Rectal smooth muscle tissue (tissue), 1 donor: ENCODE results near the gene MARK3.

Experiments
- H3K27ac ChIP-seq: one replicate; pipeline ENCODE4 v1.7.0; 2013; ENCODE audit warnings: low read depth, low read length, inconsistent platforms
- H3K27me3 ChIP-seq: one replicate; pipeline ENCODE4 v1.7.0; 2013; ENCODE audit warnings: low read length; ENCODE audit not compliant: control insufficient read depth, insufficient read depth
- H3K36me3 ChIP-seq: one replicate; pipeline ENCODE4 v1.7.0; 2013; ENCODE audit warnings: low read length; ENCODE audit not compliant: control insufficient read depth, insufficient read depth
- H3K4me1 ChIP-seq: one replicate; pipeline ENCODE4 v1.7.0; 2013; ENCODE audit warnings: low read length; ENCODE audit not compliant: control insufficient read depth, insufficient read depth
- H3K4me3 ChIP-seq: one replicate; pipeline ENCODE4 v1.7.0; 2013; ENCODE audit warnings: low read length
- H3K9ac ChIP-seq: one replicate; pipeline ENCODE4 v1.7.0; 2013; ENCODE audit warnings: low read length

Gene MARK3

DNA sequence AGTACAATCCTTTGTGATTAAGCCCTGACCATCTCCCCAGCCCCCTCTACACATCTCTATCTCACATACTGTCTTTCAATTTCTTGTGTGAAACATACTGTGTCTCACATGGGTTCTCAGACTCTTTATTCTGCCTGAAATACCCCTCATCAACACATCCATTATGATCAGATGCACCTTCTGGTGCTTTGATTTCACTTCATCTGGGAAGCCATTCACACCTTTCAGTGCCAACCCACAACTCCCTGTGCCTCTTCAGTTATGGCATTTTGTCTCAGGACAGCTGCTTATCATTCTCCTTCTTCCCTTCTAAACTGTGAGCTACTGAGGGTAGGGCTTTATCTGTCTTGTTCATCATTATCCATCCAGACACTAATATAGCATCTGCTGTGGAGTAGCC, 78.6 kb downstream of the MARK3 start:
- Histone ChIP-seq H3K9ac (no peak overlapping the region), H3K27ac (no peak overlapping the region), H3K27me3 (no peaks in the 10 kb centered on the region), H3K4me3 (no peak overlapping the region), H3K4me1 (no peaks in the 10 kb centered on the region), H3K36me3 (peaks cover 26% of the 10 kb centered on the region)

DNA sequence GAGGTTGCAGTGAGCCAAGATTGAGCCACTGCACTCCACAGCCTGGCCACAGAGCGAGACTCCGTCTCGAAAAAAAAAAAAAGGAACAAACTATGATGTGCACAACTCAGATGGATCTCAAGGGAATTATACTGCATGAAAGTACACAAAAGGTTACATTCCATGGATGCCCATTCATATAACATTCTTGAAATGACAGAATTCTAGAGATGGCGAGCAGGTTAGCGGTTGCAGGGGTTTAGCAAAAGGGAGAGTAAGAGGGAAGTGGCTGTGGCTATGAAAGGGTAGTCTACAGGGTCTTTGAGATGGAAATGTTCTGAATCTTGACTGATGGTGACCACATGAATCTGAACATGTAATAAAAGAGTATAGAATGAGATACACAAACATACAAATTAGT, 87.7 kb downstream of the MARK3 start:
- H3K4me1 ChIP-seq, result no peaks in the 10 kb centered on the region
- H3K36me3 ChIP-seq, result peaks cover 35% of the 10 kb centered on the region
- no peaks in the 10 kb centered on the region for H3K27me3 ChIP-seq
- H3K9ac ChIP-seq, result no peak overlapping the region
- H3K4me3 ChIP-seq, result no peak overlapping the region
- no peak overlapping the region for H3K27ac ChIP-seq

DNA sequence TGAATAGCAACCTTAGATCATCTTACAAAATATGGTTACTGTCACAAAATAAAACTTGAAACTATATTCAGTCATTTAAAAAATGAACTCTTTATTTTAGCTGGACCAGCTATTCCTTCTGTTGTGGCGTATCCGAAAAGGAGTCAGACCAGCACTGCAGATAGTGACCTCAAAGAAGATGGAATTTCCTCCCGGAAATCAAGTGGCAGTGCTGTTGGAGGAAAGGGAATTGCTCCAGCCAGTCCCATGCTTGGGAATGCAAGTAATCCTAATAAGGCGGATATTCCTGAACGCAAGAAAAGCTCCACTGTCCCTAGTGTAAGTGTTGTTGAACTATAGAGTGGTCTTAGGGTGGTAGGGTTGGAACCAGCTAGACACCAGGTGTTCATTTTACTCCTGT, 89.7 kb downstream of the MARK3 start:
- H3K36me3 ChIP-seq, result peaks cover 33% of the 10 kb centered on the region
- no peaks in the 10 kb centered on the region for H3K27me3 ChIP-seq
- no peak overlapping the region for H3K9ac ChIP-seq
- H3K4me3 ChIP-seq, result no peak overlapping the region
- H3K27ac ChIP-seq, result no peak overlapping the region
- no peaks in the 10 kb centered on the region for H3K4me1 ChIP-seq

DNA sequence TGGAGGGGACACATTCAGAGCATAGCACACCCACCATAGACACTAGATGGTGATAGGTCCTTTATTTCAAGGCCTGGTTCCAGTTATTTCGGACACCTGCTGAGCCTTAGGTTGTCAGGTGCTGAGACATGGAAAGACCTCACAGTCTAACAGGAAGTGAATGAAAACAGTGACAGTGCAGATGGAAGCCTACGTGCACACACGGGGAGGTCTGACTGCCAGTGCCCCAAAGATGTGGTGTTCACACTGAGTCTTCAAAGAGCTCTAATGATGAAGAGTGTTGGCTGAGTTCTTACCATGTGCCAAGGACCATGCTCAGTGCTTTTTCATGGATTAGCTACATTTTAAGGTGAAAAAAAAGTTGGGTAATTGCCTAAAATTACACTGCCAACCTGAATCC, 90.8 kb downstream of the MARK3 start:
- Histone ChIP-seq H3K27ac (no peak overlapping the region), H3K36me3 (peaks cover 35% of the 10 kb centered on the region), H3K9ac (no peak overlapping the region), H3K4me1 (no peaks in the 10 kb centered on the region), H3K4me3 (no peak overlapping the region), H3K27me3 (no peaks in the 10 kb centered on the region)

DNA sequence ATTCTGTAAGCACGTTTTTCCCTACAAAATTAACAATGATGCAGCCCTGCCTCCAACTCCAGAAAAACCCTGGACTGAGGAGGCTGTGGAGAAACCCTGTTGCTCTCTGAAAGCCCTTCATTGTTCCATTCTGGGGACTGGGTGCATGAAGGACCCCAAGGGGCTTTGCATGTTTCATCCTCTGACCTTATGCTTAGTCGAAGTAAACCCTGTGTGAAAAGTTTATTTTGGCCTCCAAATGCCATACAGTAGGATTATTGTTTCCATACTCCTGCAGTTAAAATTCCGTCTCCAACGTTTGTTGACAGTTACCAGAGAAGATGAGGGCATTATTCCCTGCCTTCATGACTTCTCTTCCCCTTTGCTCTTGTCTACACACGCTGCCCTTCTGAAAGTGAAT, 91.4 kb downstream of the MARK3 start:
- Histone ChIP-seq H3K27me3 (no peaks in the 10 kb centered on the region), H3K4me3 (no peak overlapping the region), H3K36me3 (peaks cover 35% of the 10 kb centered on the region), H3K4me1 (no peaks in the 10 kb centered on the region), H3K27ac (no peak overlapping the region), H3K9ac (no peak overlapping the region)

DNA sequence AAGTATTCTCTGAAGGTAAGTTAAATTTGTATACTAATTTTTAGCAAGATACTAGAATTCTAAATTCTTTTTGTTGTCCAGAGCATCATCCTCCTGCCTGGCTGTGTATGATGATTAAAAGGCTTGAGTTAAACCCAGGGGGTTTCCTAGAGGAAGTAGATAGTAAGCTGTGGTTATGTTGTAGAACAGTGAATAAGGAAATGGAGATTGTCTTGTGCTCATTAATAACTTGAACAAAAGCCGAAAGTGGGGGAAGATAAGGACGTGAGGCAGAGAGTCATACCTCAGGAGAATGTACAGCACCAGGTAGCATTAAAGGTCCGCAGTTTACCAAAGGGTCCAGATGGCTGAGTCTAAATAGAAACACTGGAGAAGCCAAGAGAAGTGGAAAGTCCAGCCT, 95.4 kb downstream of the MARK3 start:
- Histone ChIP-seq H3K4me1 (no peaks in the 10 kb centered on the region), H3K4me3 (no peak overlapping the region), H3K36me3 (peaks cover 24% of the 10 kb centered on the region), H3K27ac (no peak overlapping the region), H3K9ac (no peak overlapping the region), H3K27me3 (no peaks in the 10 kb centered on the region)

DNA sequence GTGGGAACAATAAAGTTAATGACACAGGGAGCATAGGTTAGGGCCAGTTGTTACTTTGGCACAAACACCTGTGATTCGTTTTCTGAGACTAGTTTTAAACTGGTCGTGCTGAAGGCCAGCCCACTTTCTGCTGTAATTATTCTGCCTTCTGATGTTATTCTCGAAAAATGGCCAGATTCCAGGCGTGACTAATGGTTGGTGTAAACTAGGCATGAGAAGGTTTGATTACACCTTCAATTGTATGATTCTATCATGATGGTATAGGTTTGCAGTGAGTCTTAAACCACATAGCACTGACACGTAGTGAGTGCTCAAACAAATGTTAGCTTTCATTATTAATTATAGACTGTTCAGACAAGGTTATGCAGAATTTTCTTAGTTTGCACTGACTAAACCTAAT, 98.4 kb downstream of the MARK3 start:
- H3K27me3 ChIP-seq, result no peaks in the 10 kb centered on the region

DNA sequence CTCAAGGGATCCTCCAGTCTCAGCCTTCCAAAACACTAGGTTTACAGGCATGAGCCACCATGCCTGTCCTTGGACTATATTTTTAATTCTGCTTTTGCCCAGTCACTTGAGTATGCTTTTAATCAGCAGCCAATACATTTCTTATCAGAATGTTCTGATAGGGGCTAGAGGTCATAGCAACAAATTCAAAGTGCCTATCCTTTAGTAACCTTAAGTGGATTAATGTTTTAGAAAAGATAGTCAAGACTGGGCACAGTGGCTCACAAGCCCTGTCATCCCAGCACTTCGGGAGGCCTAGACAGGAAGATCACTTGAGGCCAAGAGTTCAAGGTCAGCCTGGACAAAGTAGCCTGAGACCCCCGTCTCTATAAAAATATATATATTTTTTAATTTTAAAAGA, 100.3 kb downstream of the MARK3 start:
- no peak overlapping the region for H3K27ac ChIP-seq
- no peak overlapping the region for H3K9ac ChIP-seq
- H3K4me1 ChIP-seq, result no peaks in the 10 kb centered on the region
- no peaks in the 10 kb centered on the region for H3K27me3 ChIP-seq
- H3K36me3 ChIP-seq, result peaks cover 18% of the 10 kb centered on the region
- no peak overlapping the region for H3K4me3 ChIP-seq

More for the DNA sequence above, 98.4 kb downstream of the MARK3 start:
- Histone ChIP-seq H3K9ac (no peak overlapping the region), H3K27ac (no peak overlapping the region), H3K4me1 (no peaks in the 10 kb centered on the region), H3K36me3 (peaks cover 17% of the 10 kb centered on the region), H3K4me3 (no peak overlapping the region)

DNA sequence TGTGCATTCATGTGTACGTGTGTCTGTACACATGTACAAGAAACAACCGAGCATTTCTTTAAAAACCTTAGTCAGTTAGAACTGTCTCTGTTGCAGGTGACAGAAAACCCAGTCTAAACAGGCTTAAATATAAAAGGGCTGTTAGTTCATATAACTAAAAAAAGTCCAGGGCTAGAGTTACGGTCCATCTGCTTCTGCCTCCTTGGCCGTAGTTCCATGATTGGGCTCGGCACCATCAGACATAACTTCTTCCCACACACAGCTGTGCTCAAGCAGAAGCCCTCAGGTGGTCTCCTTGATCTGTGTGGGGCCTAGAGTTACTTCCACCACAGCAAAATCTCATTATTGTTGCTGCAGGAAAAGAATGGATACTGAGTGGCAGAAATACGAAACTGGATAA, 102.9 kb downstream of the MARK3 start:
- Histone ChIP-seq H3K27ac (no peak overlapping the region), H3K36me3 (peaks cover 15% of the 10 kb centered on the region), H3K4me3 (no peak overlapping the region), H3K4me1 (no peaks in the 10 kb centered on the region), H3K27me3 (no peaks in the 10 kb centered on the region), H3K9ac (no peak overlapping the region)

DNA sequence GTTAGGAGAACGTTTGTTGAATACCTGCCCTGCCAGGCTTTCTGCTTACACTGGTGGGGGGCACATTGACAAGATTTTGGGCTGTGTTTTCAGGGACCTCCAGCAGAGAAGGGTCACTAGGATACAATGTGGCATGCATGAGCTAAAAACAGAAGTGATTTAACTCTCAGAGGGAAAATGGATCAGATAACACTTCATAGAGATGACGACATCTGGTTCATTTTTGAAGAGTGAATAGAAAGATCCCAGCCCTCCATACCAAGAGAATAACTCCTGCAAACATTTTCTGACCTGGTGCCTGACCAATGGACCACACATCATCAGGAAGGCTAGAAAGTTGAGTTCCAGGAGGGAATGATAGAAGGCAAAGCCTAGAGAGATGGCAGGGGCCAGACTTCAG, 103.7 kb downstream of the MARK3 start:
- Histone ChIP-seq H3K27ac (no peak overlapping the region), H3K9ac (no peak overlapping the region), H3K4me1 (no peaks in the 10 kb centered on the region), H3K27me3 (no peaks in the 10 kb centered on the region), H3K4me3 (no peak overlapping the region), H3K36me3 (peaks cover 15% of the 10 kb centered on the region)

DNA sequence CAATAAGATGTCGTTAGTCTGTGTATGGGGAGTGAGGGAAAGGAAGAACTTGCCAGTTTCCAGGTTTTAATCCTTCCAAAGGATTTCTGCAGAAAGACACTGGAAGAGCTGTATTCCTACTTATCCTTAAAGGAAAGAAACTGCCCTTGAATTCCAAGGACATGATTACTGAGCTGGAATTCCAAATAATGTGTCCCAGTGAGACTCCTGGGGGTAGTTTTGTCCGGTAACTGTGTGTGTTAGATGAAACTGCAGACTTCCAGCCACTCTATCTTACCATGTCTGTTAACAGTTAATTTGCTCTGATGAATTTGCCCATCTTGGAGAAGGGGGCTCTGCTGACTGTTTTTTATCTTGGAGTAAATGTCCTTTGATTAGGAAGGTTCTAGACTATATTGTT, 104.4 kb downstream of the MARK3 start:
- Histone ChIP-seq H3K27ac (no peak overlapping the region), H3K4me1 (no peaks in the 10 kb centered on the region), H3K9ac (no peak overlapping the region), H3K27me3 (no peaks in the 10 kb centered on the region), H3K4me3 (no peak overlapping the region), H3K36me3 (peaks cover 15% of the 10 kb centered on the region)

DNA sequence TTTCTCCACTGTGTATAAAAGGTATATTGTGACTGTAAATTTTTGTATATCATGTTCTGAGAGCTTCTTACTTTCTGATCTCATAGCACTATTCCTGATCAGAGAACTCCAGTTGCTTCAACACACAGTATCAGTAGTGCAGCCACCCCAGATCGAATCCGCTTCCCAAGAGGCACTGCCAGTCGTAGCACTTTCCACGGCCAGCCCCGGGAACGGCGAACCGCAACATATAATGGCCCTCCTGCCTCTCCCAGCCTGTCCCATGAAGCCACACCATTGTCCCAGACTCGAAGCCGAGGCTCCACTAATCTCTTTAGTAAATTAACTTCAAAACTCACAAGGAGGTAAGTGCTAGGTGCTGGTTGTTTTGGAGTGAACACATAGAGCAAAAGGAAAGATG, 106.5 kb downstream of the MARK3 start:
- Histone ChIP-seq H3K4me1 (no peaks in the 10 kb centered on the region), H3K4me3 (no peak overlapping the region), H3K9ac (no peak overlapping the region), H3K27ac (no peak overlapping the region), H3K27me3 (no peaks in the 10 kb centered on the region), H3K36me3 (peaks cover 19% of the 10 kb centered on the region)

DNA sequence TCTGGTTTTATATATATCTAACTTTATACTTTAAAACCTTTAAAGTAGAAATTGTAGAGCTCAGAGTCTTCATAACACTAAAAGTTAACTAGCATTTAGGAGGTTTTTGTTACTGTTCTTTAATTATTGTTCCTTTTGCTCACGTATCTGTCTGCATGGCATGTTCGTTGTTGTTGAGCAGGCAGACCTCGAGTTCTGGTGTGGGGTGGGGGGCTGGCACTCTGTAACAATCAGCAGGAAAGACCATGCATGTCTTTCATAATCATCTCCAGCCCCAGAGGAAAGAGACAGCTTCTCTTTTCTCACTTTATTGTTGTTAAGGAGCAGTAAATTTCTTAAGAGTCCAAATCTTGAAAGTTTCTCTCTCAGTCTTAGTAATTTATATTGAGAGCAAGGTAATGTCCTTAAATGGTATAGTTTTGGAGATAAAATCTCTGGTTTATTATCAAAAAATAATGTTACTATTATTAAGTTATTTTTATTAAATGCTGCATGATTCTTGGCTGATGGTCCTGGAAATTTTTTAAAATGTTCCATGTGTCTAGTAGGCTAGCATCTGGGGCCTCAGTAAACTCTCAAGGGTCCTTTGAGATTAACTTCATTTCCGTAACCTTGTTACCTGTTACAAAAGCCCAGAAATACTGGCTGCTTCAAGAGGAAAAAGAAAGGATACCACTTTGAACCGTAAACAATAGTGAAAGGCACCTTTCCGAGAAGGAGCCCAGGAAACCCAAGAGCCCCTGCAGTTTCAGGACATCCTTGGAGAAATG, 107.1 kb downstream of the MARK3 start:
- no peaks in the 10 kb centered on the region for H3K4me1 ChIP-seq
- H3K27me3 ChIP-seq, result no peaks in the 10 kb centered on the region
- no peak overlapping the region for H3K27ac ChIP-seq
- peaks cover 19% of the 10 kb centered on the region for H3K36me3 ChIP-seq
- no peak overlapping the region for H3K4me3 ChIP-seq
- H3K9ac ChIP-seq, result no peak overlapping the region
